CD4-positive, alpha-beta T cell treated with Interleukin-15 for 4 hours (primary cell): ENCODE data around the gene ANKRD39.
A peak's percentile ranks its signal among the peaks of the same experiment; 100 is the strongest.
"Not testable (repeated sequence)": the region's sequence is repeated elsewhere in the genome, so short reads cannot be mapped to it uniquely, and the experiment has no call there.

Source experiments
- DNase-seq: peaks from one replicate; pipeline ENCODE4 v3.0.0-alpha.2; 2020; ENCODE audit warnings: low spot score

ANKRD39 gene

GRCh38 chr2:96808176-96808837 lies 49.5 kb downstream of the ANKRD39 start:
- no peak for DNase-seq

GRCh38 chr2:96807127-96807471 lies 50.7 kb downstream of the ANKRD39 start:
- DNase-seq: no peak

- peak; percentile 37 for DNase-seq
Measured at GRCh38 chr2:96806468-96807126, 51.2 kb downstream of the ANKRD39 start.

- not testable (repeated sequence) for DNase-seq
Measured at GRCh38 chr2:96805946-96806345, 51.9 kb downstream of the ANKRD39 start.

- no peak for DNase-seq
Measured at GRCh38 chr2:96804986-96805385, 52.8 kb downstream of the ANKRD39 start.

GRCh38 chr2:96802721-96803120 lies 55.1 kb downstream of the ANKRD39 start:
- no peak for DNase-seq

- peak; percentile 29 for DNase-seq
Measured at GRCh38 chr2:96801786-96802595, 55.8 kb downstream of the ANKRD39 start.

- peak; percentile 68 for DNase-seq
Measured at GRCh38 chr2:96801005-96801785, 56.6 kb downstream of the ANKRD39 start.

GRCh38 chr2:96800061-96801004 lies 57.5 kb downstream of the ANKRD39 start:
- DNase-seq: no peak

GRCh38 chr2:96799623-96799935 lies 58.2 kb downstream of the ANKRD39 start:
- DNase-seq: no peak

GRCh38 chr2:96798733-96799622 lies 58.8 kb downstream of the ANKRD39 start:
- no peak for DNase-seq
